ENCODE measurements around the gene MMP24.

MMP24 gene

GRCh38 chr20:35298264-35298663, 71.8 kb downstream of the MMP24 start:
- no peak overlapping the region for H3K4me3 ChIP-seq (ENCODE audit: low read depth, low read length)
- DNase-seq (ENCODE audit: low read depth, low spot score) = no peak
- ChIA-PET POLR2A (interaction anchor here (0.6 kb wide), 1 partner anchor 149 kb away, joined by 3 read pairs; no protein-coding TSS in a partner anchor), CTCF (interaction anchor here (1.1 to 22.5 kb wide), 5 partner anchors 8 to 144 kb away, joined by 3 to 662 read pairs (median 7); partner anchors contain the start of genes GDF5 and MMP24OS)
- no peak for TF ChIP-seq CTCF (IDR thresholded peaks at IDR 0.05; ENCODE audit: insufficient read depth, low read length, missing control alignments)

- CTCF ChIA-PET = interaction anchor here (1.0 to 22.5 kb wide), 9 partner anchors 10 to 163 kb away, joined by 3 to 662 read pairs (median 7); partner anchors contain the start of genes CEP250, EDEM2, EIF6 and GDF5
- DNase-seq (ENCODE audit: low read depth, low spot score) = no peak
- no peak for TF ChIP-seq CTCF (IDR thresholded peaks at IDR 0.05; ENCODE audit: insufficient read depth, low read length, missing control alignments)
- POLR2A ChIA-PET = no interaction called here
- no peak overlapping the region for H3K4me3 ChIP-seq (ENCODE audit: low read depth, low read length)
Measured at GRCh38 chr20:35299780-35300179, 73.3 kb downstream of the MMP24 start.

GRCh38 chr20:35300469-35301262, 74.2 kb downstream of the MMP24 start:
- POLR2A ChIA-PET = interaction anchor here (0.7 kb wide), 1 partner anchor 161 kb away, joined by 3 read pairs; no protein-coding TSS in a partner anchor

DNA sequence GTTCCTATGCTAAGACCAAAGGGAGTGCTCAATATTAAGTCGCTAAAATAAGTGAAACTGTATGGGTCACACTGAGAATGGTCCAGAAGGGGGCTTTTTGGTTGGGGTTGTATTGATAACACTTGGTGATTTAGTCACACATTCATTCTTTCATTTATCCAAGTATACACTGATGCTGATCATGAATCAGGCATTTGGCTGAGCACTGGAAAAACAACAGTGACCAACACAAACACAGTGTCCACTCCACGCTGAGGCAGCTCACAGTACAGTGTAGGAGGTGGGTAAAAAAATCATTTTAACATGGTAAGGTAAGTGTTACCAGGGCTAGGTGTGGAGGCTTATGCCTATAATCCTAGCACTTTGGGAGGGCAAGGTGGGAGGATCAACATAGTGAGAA, 74.9 kb downstream of the MMP24 start:
- TF ChIP-seq CTCF (IDR thresholded peaks at IDR 0.05; ENCODE audit: insufficient read depth, low read length, missing control alignments) = no peak
- no peak overlapping the region for H3K4me3 ChIP-seq (ENCODE audit: low read depth, low read length)
- ChIA-PET POLR2A (interaction anchor here (1.0 to 1.2 kb wide), 2 partner anchors 17 to 153 kb away, joined by 3 read pairs; partner anchors contain the start of gene EIF6), CTCF (interaction anchor here (0.6 to 22.5 kb wide), 7 partner anchors 9 to 162 kb away, joined by 3 to 662 read pairs (median 73); partner anchors contain the start of genes EDEM2, EIF6, FAM83C and GDF5)
- no peak for DNase-seq (ENCODE audit: low read depth, low spot score)

More at GRCh38 chr20:35300469-35301262, 74.2 kb downstream of the MMP24 start:
- no peak for TF ChIP-seq CTCF (IDR thresholded peaks at IDR 0.05; ENCODE audit: insufficient read depth, low read length, missing control alignments)
- H3K4me3 ChIP-seq (ENCODE audit: low read depth, low read length) = no peak overlapping the region
- CTCF ChIA-PET = interaction anchor here (1.0 to 22.5 kb wide), 8 partner anchors 8 to 162 kb away, joined by 4 to 662 read pairs (median 46); partner anchors contain the start of genes EDEM2, EIF6, FAM83C and GDF5
- no peak for DNase-seq (ENCODE audit: low read depth, low spot score)

GRCh38 chr20:35302421-35303335, 76.2 kb downstream of the MMP24 start:
- no peak for TF ChIP-seq CTCF (IDR thresholded peaks at IDR 0.05; ENCODE audit: insufficient read depth, low read length, missing control alignments)
- ChIA-PET CTCF (interaction anchor here (0.7 to 22.5 kb wide), 36 partner anchors 10 to 206 kb away, joined by 3 to 662 read pairs (median 14); partner anchors contain the start of genes CEP250, EDEM2, EIF6 and FAM83C), POLR2A (interaction anchor here (1.0 to 7.1 kb wide), 5 partner anchors 16 to 152 kb away, joined by 3 to 62 read pairs (median 6); partner anchors contain the start of gene EIF6)
- DNase-seq (ENCODE audit: low read depth, low spot score) = no peak
- no peak overlapping the region for H3K4me3 ChIP-seq (ENCODE audit: low read depth, low read length)

Data from AG04449 (cell line).